GM21529 (cell line): Measurements from ENCODE around the gene GNPDA1.

ENCODE experiments used
- ATAC-seq: cut with Tn5 transposase; IDR thresholded peaks from one replicate; pipeline ENCODE4 v1.9.1; 2021; ENCODE audit not compliant: unreplicated experiment

GNPDA1 gene

DNA sequence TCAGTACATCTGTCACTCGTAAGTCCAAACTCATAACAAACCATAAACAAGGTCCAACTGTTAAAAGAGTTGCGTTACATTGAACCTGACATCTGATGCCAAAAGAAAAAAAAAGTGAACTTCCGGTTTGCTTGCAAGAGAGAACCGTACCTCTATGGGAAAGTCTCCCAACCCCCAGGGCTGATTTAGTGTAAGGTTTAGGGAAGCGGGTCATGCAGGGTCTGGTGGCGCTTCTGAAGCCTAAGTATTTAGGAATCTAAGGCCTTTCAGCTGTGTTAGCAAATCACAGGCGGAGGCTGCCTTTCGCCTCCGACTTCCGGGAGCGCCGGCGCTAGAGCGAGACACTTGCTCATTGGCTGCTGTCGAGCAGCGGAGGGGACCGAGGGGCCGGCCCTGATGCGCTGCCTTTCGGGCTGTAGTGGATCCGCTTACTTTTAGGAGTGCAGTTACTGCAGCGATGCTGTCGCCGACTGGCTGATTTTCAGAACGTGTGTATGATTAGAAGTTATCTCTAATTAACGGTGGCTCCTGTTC is 12.0 kb upstream of the GNPDA1 start:
- peak; percentile 100 for ATAC-seq

GRCh38 chr5:142023836-142024235 is 11.0 kb upstream of the GNPDA1 start:
- no peak for ATAC-seq

DNA sequence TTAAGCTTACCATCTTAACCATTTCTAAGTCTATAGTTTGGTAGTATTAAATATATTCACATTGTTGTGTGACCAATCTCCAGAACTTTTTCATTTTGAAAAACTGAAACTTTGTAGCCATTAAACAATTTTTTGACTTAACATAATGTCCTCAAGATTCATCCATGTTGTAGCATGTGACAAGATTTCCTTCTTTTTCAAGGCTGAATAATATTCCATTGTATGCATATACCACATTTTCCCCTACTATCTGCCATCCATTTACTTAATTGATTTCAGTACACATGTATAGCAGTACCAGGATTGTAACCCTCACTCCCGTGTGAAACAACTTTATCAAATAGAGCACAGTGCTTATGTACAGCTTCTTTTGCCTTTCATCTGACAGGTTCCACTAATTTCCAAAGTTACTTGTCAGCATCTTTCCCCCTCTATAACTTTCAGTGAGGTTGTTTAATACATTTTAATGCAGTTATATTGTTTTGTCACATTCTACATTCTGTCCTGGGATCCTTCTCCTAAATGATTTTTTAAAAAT is 7.4 kb upstream of the GNPDA1 start:
- ATAC-seq = no peak

GRCh38 chr5:142017832-142018427 is 5.1 kb upstream of the GNPDA1 start:
- ATAC-seq = peak; percentile 30

DNA sequence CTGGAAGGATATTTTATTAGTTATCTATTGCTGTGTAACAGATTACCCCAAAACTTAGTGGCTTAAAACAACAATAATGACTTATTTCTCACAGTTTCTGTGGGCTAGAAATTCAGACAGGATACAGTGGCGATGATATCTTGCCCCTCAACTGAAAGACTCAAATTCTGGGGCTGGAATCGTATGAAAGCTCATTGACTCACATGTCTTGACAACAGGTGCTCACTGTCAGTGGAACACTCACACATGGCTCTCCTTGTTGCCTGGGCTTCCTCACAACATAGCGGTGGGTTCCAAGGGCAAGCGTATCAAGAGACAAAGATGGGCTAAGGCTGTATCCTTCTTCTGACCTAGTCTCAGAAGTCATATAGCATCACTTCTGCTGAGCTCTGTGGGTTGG is 3.7 kb upstream of the GNPDA1 start:
- peak; percentile 33 for ATAC-seq

DNA sequence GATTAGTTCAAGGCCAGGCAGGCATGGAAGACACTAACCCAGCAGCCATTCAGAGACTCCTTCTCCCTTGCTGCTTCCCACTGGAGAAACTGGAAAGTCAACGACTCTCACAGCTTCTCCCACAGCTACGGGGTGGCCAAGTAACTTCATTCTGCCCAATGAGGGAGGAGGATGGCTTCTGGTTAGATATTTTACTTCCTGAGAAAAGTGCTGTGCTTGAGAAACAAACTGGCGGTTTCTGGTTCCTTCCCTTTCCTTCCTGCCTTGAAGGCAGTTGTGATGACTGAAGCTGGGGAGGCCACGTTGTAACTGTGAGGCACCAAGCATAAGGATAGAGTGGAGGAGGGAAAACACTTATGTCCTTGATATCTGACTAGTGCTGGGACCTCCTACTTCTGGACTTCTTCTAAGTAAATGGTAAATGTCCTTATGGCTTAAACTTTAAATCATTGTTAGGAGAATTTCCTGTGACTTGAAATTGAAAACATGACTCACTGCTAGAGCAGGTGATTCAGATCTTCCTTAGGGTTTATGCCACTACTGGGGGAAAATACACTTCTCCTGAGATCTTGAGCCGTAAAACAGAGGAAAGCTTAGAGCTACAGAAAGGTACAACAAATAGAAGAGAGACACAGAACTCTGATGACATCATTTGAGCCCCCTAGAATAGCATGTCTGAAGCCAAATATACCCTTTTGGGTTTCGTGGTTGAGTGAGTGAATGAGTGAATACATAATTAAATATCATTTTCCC is 3.1 kb upstream of the GNPDA1 start:
- peak; percentile 32 for ATAC-seq

DNA sequence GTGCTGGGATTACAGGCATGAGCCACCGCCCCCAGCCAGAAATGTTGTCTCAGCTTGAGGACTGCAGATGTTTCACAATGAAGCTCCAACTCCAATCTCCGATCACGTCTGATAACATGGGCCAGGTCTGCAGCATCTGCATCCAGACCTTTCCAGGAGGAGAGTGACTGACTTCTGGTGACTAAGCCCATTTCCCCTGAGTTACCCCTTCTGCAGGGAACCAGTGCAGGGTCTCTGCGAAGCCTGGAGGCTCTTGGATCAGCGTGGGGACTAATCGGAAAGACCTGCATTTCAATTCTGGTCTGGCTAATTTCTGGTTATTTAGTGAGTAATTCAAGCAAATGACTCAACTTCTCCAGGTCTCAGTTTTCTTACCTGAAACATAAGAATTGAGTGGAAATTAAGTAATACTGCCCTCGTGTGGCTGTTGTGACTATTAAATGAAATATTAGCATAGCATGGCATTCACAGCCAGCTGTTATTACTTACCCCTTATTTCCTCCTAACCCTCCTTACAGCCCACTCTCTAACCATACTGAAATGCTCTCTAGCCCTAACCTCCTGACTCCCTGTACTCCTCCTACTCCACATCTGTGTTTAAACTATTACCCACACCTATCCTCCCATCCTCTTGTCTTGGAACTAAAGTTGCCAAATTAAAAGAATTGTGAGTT is 2.2 kb upstream of the GNPDA1 start:
- ATAC-seq = peak; percentile 33

- ATAC-seq = no peak
Measured at GRCh38 chr5:142013734-142014521, 1.1 kb upstream of the GNPDA1 start.

DNA sequence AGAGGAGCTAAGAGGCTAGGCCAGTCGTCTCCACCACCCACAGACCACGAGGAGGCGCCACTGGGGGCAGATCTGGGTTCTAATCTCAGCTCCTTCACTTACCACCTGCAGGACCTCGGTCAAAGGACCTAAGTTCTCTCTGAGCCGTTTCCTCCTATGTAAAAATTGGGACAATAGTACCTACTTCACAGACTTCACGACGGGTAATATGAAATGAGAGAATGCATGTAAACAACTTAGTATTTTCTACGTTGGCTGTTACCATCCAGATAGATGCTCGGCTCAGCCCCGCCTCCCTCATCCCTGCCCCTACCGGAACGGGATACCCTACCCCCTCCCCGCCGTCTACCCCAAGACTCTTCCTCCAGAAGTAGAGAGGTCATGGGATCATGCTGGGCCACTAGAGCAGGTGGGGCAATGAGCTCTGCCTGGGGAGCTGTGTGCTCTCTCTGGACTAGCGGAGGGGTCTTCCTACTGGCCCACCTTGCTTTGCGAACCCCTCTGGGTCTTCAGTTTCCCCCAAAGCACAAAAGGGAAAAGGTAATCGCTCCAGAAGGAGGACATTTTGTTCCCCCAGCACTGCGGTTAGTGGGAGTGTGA is 541 bp downstream of the GNPDA1 start:
- no peak for ATAC-seq

DNA sequence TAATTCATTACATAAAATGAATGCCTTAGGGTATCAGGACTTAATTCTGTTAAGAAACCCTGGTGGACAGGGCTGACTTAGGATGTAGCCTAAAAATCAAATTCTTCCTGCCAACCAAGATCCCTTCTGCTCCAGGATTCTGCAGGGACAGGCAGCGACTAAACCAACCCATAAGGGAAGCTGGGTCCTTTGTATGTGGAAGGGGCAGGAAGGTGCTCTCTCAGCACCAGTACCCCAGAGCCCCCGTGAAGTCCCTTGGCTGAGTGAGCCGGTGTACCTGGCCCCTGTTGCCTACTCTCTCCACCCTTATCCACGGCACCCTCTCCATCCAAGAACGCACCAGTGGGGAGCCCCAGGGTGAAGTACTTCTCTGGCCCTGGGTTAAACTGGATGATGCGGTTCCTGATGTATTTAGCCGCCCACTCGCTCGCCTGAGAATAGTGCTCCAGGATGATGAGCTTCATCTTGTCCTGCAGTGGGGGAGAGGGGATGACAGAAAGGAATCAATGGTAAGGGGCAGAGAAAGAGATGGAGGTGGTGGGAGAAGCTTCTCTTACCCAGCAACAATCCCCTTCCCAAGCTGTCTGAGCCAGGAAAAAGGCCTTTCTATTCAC is 1.1 kb downstream of the GNPDA1 start:
- no peak for ATAC-seq

DNA sequence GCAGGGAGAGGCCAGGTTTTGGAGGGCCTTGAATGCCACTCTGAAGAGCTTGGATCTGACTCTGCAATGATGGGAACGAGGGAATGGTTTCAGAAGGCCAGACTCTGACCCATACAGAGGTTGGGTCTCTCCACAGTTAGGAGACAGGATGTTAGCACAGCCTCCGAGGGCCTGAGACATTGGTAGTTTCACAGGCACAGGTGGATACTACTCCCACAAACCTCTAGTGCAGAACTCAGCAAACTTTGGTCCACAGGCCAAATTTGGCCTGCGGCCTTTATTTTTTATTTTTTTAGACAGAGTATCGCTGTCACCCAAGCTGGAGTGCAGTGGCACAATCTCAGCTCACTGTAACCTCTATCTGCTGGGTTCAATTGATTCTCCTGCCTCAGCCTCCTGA is 2.9 kb downstream of the GNPDA1 start:
- no peak for ATAC-seq

DNA sequence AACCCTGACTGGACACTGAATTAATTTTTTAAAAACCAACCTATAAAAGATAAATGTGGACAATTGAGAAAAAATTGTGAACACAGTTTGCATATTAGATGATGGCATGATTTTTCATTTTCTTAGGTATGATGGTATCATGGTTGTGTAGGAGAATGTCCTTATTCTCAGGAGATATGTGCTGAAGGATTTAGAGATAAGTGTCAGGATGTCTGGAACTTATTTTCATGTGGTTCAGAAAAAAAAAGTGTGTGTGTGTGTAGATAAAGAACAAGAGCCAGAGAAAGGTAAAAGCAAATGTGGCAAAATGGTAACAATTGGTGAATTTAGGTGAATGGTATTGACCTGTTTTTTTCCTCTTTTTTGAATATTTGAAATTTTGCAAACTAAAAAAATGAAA is 4.0 kb downstream of the GNPDA1 start:
- no peak for ATAC-seq

GRCh38 chr5:142007237-142007544 is 5.6 kb downstream of the GNPDA1 start:
- ATAC-seq = peak; percentile 9

- ATAC-seq = peak; percentile 67
Measured at GRCh38 chr5:142006363-142007236, 6.2 kb downstream of the GNPDA1 start.

- no peak for ATAC-seq
Measured at GRCh38 chr5:142003266-142003800, 9.5 kb downstream of the GNPDA1 start.

DNA sequence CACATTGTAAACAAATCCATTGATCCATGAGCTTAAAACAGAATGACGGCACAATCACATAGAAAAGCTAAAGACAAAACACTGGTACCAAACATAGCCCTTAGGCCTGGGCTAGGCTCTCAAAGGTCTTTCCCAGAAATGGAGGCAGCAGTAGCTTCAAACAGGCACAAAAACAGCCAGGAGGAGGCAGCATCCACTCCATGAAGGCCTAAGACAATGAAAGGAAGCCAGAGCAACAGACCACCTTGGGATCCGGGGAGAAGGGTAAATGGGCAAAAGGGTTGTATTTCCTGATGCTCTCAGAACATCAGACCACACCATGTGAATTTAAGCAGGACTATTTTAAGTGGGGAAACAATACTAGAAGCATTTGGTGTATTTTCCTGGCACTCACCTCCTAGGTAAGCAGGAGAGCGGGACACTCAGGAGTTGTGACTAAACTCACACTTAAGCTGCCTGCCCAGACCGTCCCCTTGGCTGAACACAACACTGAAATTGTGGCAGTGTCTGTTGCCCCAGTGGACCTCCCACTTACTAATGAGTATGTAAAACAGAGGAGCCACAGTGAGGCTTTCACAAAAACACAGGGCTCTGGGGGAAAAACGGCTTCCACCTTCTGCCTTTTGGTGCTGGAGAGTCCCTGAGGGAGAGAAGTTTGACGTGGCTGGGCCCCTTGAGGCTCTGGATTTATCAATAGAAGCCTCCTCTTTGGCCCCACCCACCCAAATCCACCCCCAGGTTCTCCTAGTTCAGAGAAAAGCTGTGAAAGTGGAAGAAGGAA is 11.9 kb downstream of the GNPDA1 start:
- ATAC-seq = no peak

DNA sequence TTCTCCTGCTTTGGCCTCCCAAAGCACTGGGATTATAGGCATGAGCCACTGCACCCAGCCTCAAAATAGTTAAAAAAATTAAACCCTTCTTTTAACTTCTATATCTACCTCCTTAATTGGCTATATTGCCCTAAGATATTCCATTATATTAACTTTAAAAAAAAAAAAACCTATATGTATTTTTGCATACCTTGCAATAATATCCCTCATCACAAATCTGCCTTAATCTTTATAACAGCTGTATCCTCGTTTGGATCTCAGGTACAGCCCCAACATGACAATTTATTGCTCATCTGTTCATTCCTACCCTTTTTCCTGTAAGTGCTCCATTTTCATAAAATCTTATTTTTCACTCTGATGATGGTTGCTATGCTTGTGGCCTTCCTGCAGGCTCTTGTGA is 12.7 kb downstream of the GNPDA1 start:
- ATAC-seq = no peak

DNA sequence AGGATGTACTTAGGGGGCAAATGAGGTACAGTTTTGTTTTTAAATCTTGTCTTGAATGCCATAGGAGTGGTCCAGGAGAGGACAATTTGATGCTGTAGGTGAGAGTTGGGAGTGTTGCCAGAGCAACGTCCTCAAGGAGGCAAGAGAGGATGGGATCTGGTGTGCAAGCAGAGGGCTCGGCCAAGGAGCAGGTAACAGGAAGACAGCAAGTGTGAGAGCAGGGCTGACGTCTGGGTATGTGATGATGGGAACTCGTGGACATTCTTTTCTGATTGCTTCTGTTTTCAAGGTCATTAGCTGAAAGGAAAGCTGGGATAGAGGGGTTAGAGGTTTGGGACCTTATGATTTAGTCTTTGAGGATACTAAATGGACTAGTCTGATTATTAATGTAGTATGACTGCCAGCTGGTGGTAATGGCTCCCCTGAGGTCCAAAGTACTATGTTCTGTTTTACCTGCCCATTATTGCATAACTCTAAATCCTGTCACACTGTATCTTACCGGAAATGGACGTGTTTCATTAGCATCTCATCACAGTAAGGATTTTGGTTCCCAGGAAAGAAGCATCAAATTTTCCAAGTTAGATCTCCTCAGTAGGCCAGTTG is 15.4 kb downstream of the GNPDA1 start:
- no peak for ATAC-seq
